Testis (tissue), 2 donors: ENCODE data around the gene SYNDIG1.

Source experiments
- POLR2A ChIP-seq: fragments of 450-650 bp; IDR thresholded peaks from one replicate; pipeline ENCODE4 v1.6.1; 2017; ENCODE audit warnings: antibody characterized with exemption, mild to moderate bottlenecking, moderate library complexity
- TF ChIP-seq, protein P1 (sequence below), 3 experiments: fragments of 450-650 bp in 2 of 3; fragments of 200-600 bp in 1 of 3; sonication (generic) in 1 of 3; IDR thresholded peaks; one replicate each; pipeline ENCODE4 v1.5.1; 2016 to 2019; ENCODE audit warnings: antibody characterized with exemption in 3 of 3, mild to moderate bottlenecking in 2 of 3, moderate library complexity in 1 of 3

GRCh38 chr20:24684421-24684871 is 215.0 kb downstream of the SYNDIG1 start:
- TF ChIP-seq, protein P1, sequence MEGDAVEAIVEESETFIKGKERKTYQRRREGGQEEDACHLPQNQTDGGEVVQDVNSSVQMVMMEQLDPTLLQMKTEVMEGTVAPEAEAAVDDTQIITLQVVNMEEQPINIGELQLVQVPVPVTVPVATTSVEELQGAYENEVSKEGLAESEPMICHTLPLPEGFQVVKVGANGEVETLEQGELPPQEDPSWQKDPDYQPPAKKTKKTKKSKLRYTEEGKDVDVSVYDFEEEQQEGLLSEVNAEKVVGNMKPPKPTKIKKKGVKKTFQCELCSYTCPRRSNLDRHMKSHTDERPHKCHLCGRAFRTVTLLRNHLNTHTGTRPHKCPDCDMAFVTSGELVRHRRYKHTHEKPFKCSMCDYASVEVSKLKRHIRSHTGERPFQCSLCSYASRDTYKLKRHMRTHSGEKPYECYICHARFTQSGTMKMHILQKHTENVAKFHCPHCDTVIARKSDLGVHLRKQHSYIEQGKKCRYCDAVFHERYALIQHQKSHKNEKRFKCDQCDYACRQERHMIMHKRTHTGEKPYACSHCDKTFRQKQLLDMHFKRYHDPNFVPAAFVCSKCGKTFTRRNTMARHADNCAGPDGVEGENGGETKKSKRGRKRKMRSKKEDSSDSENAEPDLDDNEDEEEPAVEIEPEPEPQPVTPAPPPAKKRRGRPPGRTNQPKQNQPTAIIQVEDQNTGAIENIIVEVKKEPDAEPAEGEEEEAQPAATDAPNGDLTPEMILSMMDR (IDR thresholded peaks at IDR 0.05), result no peak
- no peak for TF ChIP-seq POLR2A
